Epithelial cell of esophagus (primary cell): ENCODE data around the gene IP6K1.

ENCODE experiments used
- DNase-seq: peaks from one replicate; pipeline ENCODE4 v3.0.0; 2010; ENCODE audit warnings: low read depth
- H3K4me3 ChIP-seq: 2 replicates; pipeline ENCODE4 v1.5.1; 2011; ENCODE audit warnings: mild to moderate bottlenecking, low read length, control low read depth
- CTCF ChIP-seq: IDR thresholded peaks from 2 replicates; pipeline ENCODE4 v1.5.1; 2011; ENCODE audit warnings: low read depth, mild to moderate bottlenecking, low read length, control low read depth, inconsistent platforms; ENCODE audit not compliant: insufficient read depth; ENCODE audit errors: missing control alignments

IP6K1 gene

DNA sequence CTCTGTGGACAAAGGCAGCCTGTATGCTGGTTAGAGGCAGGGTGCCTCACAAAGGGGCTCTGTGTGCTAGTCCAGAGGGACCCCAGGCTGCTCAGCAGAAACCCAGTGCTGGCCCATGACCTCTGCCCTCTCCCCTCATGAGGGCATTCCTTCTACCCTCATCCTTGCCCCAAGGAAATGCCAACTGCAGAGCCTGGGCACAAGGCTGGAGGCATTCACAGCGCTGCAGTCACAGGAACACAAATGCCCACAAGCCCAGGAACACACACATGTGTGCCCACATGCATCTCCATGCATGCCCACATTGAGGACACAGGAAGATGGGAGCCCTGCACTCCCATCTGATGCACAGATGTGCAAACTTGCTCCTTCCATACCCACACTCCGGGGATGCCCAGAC lies 20.5 kb upstream of the IP6K1 start:
- no peak overlapping the region for H3K4me3 ChIP-seq
- no peak for TF ChIP-seq CTCF

DNA sequence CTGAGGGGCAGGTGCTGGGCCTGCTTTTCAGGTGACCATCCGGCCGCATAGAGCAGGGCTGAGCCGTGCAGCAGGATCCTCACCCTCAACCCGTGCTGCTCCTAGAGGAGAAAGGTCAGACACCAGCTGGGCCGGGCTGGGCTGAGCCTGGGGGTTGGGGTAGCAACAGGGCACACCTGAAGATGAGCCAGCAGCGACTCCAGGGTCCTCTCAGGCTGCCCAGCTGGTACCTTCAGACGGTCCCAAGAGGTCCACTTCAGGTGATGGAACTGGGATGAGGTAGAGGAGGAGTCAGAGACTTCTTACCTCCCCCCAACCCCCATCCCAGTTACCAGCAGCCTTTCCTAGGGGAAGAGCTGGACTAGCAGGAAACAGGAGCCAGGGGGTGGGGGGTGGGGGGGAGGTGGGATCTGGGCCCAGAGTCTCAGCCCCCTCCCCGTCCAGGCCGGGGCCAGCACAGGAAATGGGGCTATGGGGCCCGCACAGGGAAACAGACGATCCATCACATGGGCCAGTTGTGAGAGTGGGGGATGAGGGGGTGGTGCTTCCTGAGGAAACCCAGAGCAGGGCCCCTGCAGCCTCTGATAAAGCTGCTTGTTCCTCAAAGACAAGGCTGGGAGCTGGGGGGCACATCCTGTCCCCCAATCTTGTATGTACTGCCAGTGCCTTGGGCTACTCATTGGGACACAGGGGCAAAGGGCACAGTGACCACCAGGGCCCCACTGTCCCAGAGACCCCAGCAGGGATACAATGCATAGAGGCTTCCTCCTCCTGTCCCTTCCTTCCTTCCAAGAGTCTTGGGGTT lies 19.8 kb upstream of the IP6K1 start:
- no peak for TF ChIP-seq CTCF
- DNase-seq: no peak
- H3K4me3 ChIP-seq: no peak overlapping the region

More for the DNA sequence above, 20.5 kb upstream of the IP6K1 start:
- DNase-seq: no peak

DNA sequence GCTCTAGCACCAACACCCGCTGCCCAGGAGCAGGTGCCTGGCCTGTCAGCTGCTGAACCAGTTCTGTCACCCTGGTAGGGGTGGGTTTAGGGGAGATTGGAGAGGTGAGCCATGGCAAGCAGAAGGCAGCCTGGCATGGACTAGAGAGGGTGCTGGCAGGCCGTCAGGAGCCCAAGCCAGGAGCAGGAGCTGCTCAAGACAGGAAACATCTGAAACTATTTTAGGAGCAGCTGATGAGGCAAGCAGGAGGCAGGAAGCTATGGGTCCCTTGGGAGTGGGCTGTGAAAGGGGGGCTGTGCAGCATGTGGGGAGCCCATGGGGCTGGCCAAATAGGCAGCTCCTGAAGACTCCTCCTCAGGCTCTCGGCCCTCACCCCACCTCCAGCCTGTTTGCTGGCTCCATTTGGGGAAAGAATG lies 19.0 kb upstream of the IP6K1 start:
- no peak for TF ChIP-seq CTCF
- DNase-seq: peak; percentile 52
- H3K4me3 ChIP-seq: no peak overlapping the region

DNA sequence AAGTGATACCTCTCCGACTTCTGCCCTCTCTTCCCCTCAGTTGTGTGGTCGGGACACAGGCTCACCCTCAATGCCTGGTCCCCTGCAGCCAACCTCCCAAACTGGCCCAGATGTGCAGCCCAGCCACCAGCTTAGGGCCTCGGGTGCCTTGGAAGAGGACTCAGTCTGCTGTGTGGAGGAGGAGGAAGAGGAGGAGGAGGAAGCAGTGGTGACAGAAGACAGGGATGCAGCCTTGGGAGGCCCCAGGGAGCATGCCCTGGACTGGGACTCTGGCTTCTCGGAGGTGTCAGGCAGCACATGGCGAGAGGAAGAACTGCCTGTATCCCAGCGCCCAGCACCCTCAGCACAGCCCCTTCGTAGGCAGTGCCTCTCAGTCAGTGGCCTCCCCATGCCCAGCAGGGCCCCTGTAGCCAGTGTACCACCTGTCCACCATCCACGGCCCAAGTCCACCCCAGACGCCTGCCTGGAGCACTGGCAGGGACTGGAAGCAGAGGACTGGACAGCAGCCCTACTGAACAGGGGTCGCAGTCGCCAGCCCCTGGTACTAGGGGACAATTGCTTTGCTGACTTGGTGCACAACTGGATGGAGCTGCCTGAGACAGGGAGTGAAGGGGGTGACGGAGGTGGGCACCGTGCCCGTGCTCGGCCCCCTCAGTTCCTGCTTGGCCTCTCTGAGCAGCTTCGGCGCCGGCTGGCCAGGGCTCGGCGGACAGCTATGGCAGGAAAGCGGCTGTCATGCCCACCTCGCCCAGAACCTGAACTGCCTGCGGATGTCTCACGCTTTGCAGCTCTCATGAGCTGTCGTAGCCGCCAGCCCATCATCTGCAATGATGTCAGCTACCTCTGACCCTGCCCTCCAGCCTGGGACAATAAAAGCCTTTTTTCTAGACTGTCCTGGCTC lies 18.0 kb upstream of the IP6K1 start:
- no peak for DNase-seq
- TF ChIP-seq CTCF: no peak
- H3K4me3 ChIP-seq: peak overlapping the region; percentile 83

- H3K4me3 ChIP-seq: peak overlapping the region; percentile 83
- no peak for TF ChIP-seq CTCF
- peak; percentile 96 for DNase-seq
Measured at GRCh38 chr3:49803465-49804140, 17.3 kb upstream of the IP6K1 start.

DNA sequence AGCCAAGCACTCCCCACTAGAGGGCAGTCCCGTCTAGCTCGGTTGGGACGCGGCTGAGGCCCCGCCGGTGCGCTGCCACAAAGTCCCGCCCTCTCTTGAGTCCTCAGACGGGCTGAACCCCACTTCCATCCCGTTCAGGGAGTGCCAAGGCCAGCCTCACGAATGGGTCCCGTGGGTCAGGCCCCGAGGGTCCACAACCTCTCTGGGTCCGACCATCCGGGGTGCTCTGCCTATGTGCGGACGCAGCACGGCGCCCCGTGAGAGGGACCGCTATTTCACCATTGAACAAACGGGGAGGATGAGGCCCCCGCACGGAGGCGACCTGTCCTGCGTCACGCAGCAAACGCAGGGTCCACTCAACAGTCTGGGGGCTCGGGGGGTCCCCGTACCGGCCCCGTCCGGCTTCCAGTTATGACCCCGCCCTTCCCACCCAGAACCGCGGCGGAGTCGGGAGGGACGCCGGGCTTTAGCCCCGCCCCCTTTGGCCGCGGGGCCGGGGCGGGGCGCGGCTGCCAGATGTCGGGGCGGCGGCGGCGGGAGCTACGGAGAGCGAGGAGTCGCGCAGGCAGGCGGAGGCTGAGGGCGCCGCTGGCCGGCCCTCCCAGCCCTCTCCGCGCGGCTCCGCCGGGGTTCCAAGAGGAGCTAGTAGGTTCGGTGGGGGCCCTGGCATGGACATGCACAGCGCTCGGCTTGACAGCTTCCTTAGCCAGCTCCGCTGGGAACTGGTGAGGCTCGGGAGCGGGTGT lies 16.6 kb upstream of the IP6K1 start, which contains the start of gene INKA1:
Gene INKA1, plus strand, starts transcription at position 543 of the 746 bp plus-strand sequence. Its CDS starts 132 bp downstream, at position 675.
- peak; percentile 90 for DNase-seq
- peak within 1 kb of the TSS; percentile 83 for H3K4me3 ChIP-seq
- TF ChIP-seq CTCF: peak; percentile 89
